Loucy (cell line): ENCODE data around the gene PHTF1.

ENCODE experiments used
- H2AFZ ChIP-seq: fragments of 200-600 bp; sonication (generic); 2 replicates; pipeline ENCODE4 v1.6.0; 2016; ENCODE audit warnings: antibody characterized with exemption, mild to moderate bottlenecking, low read length, moderate library complexity
- H3F3A ChIP-seq: fragments of 200-600 bp; 2 replicates; pipeline ENCODE4 v1.6.0; 2016; ENCODE audit warnings: antibody characterized with exemption, low read depth, mild to moderate bottlenecking
- H3K27me3 ChIP-seq: fragments of 200-600 bp; sonication (generic); 2 replicates; pipeline ENCODE4 v1.6.1; 2014; ENCODE audit warnings: low read length, mild to moderate bottlenecking; ENCODE audit not compliant: insufficient read depth, poor library complexity, severe bottlenecking
- H3K36me3 ChIP-seq: fragments of 200-600 bp; sonication (generic); 2 replicates; pipeline ENCODE4 v1.6.1; 2016; ENCODE audit warnings: low read length; ENCODE audit not compliant: insufficient read depth
- H3K4me1 ChIP-seq: fragments of 200-600 bp; sonication (generic); 2 replicates; pipeline ENCODE4 v1.5.1; 2014; ENCODE audit warnings: low read length, mild to moderate bottlenecking; ENCODE audit not compliant: insufficient read depth, poor library complexity, severe bottlenecking
- H3K4me2 ChIP-seq: fragments of 200-600 bp; sonication (generic); 2 replicates; pipeline ENCODE4 v1.6.0; 2014; ENCODE audit warnings: antibody characterized with exemption, low read length, low read depth, mild to moderate bottlenecking; ENCODE audit not compliant: poor library complexity, severe bottlenecking
- H3K4me3 ChIP-seq: fragments of 200-600 bp; sonication (generic); 2 replicates; pipeline ENCODE4 v1.5.1; 2014; ENCODE audit warnings: low read length, mild to moderate bottlenecking, mixed read lengths; ENCODE audit not compliant: poor library complexity, severe bottlenecking
- H3K79me2 ChIP-seq: fragments of 200-600 bp; sonication (generic); 2 replicates; pipeline ENCODE4 v1.6.1; 2014; ENCODE audit warnings: low read length; ENCODE audit not compliant: insufficient read depth
- H3K9ac ChIP-seq: fragments of 200-600 bp; sonication (generic); 2 replicates; pipeline ENCODE4 v1.6.0; 2014; ENCODE audit warnings: mild to moderate bottlenecking, low read depth, low read length, moderate library complexity; ENCODE audit not compliant: poor library complexity, severe bottlenecking
- H3K9me2 ChIP-seq: fragments of 200-600 bp; sonication (generic); replicated peaks from 2 replicates; pipeline ENCODE4 v1.6.1; 2016; ENCODE audit warnings: low read depth, low read length, mixed read lengths
- H3K9me3 ChIP-seq: fragments of 200-600 bp; sonication (generic); 2 replicates; pipeline ENCODE4 v1.6.1; 2014; ENCODE audit warnings: mild to moderate bottlenecking, antibody characterized with exemption, low read length, low read depth; ENCODE audit not compliant: insufficient read depth
- H4K20me1 ChIP-seq: fragments of 200-600 bp; sonication (generic); 2 replicates; pipeline ENCODE4 v1.6.0; 2014; ENCODE audit warnings: antibody characterized with exemption, low read length, mild to moderate bottlenecking; ENCODE audit not compliant: insufficient read depth, poor library complexity, severe bottlenecking
- EZH2phosphoT487 ChIP-seq: fragments of 200-600 bp; IDR thresholded peaks from 2 replicates; pipeline ENCODE4 v1.6.1; 2018; ENCODE audit warnings: antibody characterized with exemption, mild to moderate bottlenecking, moderate library complexity, borderline replicate concordance
- TF ChIP-seq, protein P1 (sequence below): fragments of 200-600 bp; sonication (generic); conservative IDR thresholded peaks from 2 replicates; pipeline ENCODE4 v1.5.1; 2014; ENCODE audit warnings: mild to moderate bottlenecking, antibody characterized with exemption, low read length

Gene PHTF1

DNA sequence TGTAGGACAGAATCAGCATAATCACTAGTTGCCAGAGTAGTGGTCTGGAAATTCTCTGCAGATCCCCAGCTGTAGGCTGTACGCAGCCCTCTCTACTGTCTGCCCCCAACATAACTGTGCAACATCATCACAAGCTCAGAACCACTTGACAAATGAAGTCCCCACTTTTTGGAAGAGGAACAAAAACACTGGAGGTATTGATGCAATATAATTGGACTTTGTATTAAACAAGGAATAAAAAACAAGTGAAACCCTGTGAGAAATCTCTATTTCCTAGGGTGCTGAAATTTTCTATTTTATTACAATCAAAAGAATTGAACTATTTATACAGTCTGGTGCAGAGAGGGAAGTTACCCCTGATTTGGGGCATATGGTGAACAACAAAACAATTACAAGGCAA, 15.2 kb downstream of the PHTF1 start:
- no peak overlapping the region for H2AFZ ChIP-seq
- no peak overlapping the region for H3K9ac ChIP-seq
- H3K27me3 ChIP-seq, result no peaks in the 10 kb centered on the region
- no peaks in the 10 kb centered on the region for H3K9me2 ChIP-seq
- 0 out of 2 replicates have a peak, but pooled peaks cover 2% of the 10 kb centered on the region for H3K79me2 ChIP-seq
- no peaks in the 10 kb centered on the region for H3K4me1 ChIP-seq
- H3K36me3 ChIP-seq, result peaks cover 11% of the 10 kb centered on the region; the same call in 1 of the 2 replicates
- H3K9me3 ChIP-seq, result no peaks in the 10 kb centered on the region
- no peak overlapping the region for H3K4me2 ChIP-seq
- H4K20me1 ChIP-seq, result no peaks in the 10 kb centered on the region
- H3F3A ChIP-seq, result no peaks in the 10 kb centered on the region
- TF ChIP-seq, protein P1, sequence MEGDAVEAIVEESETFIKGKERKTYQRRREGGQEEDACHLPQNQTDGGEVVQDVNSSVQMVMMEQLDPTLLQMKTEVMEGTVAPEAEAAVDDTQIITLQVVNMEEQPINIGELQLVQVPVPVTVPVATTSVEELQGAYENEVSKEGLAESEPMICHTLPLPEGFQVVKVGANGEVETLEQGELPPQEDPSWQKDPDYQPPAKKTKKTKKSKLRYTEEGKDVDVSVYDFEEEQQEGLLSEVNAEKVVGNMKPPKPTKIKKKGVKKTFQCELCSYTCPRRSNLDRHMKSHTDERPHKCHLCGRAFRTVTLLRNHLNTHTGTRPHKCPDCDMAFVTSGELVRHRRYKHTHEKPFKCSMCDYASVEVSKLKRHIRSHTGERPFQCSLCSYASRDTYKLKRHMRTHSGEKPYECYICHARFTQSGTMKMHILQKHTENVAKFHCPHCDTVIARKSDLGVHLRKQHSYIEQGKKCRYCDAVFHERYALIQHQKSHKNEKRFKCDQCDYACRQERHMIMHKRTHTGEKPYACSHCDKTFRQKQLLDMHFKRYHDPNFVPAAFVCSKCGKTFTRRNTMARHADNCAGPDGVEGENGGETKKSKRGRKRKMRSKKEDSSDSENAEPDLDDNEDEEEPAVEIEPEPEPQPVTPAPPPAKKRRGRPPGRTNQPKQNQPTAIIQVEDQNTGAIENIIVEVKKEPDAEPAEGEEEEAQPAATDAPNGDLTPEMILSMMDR, result no peak
- TF ChIP-seq EZH2phosphoT487, result no peak
- H3K4me3 ChIP-seq, result no peak overlapping the region

DNA sequence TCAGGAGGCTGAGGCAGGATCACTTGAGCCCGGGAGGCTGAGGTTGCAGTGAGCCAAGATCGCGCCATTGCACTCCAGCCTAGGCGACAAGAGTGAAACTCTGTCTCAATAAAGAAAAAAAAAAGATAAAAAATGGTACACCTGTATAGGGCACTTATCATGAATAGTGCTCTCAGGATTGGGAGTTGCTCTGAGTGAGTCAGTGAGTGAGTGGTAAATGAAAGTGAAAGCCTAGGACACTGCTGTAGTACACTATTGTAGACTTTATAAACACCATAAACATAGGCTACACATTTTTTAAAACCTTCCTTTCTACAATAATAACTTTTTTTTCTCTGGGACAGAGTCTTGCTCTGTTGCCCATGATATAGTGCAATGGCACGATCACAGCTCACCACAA, 16.8 kb downstream of the PHTF1 start:
- H3K9me2 ChIP-seq, result no peaks in the 10 kb centered on the region
- TF ChIP-seq, protein P1, result no peak
- no peak for TF ChIP-seq EZH2phosphoT487
- H3K4me2 ChIP-seq, result no peak overlapping the region
- H4K20me1 ChIP-seq, result no peaks in the 10 kb centered on the region
- H3K79me2 ChIP-seq, result 0 out of 2 replicates have a peak, but pooled peaks cover 2% of the 10 kb centered on the region
- H3F3A ChIP-seq, result no peaks in the 10 kb centered on the region
- H3K36me3 ChIP-seq, result peaks cover 19% of the 10 kb centered on the region; the same call in 1 of the 2 replicates
- no peak overlapping the region for H3K4me3 ChIP-seq
- H3K9me3 ChIP-seq, result no peaks in the 10 kb centered on the region
- no peaks in the 10 kb centered on the region for H3K27me3 ChIP-seq
- no peak overlapping the region for H2AFZ ChIP-seq
- no peaks in the 10 kb centered on the region for H3K4me1 ChIP-seq
- no peak overlapping the region for H3K9ac ChIP-seq

DNA sequence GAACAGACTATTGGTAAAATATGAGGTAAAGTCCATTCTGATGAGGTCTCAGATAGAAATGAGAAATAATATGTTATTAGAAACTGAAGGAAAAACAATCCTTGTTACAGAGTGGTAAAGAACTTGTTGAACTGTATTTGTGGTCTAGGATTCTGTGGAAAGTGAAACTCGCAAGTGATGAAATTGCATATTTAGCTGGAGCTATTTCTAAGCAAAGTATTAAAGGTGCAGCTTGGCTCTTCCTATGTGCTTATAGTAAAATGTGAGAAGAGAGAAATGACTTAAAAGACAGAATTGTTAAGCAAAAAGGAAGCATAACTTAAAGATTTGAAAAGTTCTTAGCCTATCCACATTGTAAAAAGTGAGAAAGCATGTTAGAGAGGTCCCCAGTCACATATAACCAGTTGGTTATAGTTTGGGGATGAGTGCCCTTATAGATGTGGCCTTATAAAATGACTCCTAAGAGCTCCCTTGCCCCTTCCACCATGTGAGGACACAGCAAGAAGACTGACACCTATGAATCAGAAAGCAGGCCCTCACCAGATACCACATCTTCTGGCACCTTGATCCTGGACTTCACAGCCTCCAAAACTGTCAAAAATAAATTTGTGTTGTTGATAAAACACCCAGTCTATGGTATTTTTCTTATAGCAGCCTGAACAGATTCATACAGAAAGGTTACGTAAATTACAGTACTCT, 24.8 kb downstream of the PHTF1 start:
- Histone ChIP-seq H3K79me2 (no peaks in the 10 kb centered on the region), H3F3A (no peaks in the 10 kb centered on the region), H4K20me1 (no peaks in the 10 kb centered on the region), H3K9ac (no peak overlapping the region), H2AFZ (no peak overlapping the region), H3K4me3 (no peak overlapping the region), H3K36me3 (peaks cover 42% of the 10 kb centered on the region; the same call in 1 of the 2 replicates), H3K4me2 (no peak overlapping the region), H3K27me3 (no peaks in the 10 kb centered on the region), H3K4me1 (no peaks in the 10 kb centered on the region), H3K9me3 (no peaks in the 10 kb centered on the region), H3K9me2 (no peaks in the 10 kb centered on the region)
- no peak for TF ChIP-seq EZH2phosphoT487
- TF ChIP-seq, protein P1, result no peak
